ENCODE data around the gene IER5.

- TF ChIP-seq, protein P1, sequence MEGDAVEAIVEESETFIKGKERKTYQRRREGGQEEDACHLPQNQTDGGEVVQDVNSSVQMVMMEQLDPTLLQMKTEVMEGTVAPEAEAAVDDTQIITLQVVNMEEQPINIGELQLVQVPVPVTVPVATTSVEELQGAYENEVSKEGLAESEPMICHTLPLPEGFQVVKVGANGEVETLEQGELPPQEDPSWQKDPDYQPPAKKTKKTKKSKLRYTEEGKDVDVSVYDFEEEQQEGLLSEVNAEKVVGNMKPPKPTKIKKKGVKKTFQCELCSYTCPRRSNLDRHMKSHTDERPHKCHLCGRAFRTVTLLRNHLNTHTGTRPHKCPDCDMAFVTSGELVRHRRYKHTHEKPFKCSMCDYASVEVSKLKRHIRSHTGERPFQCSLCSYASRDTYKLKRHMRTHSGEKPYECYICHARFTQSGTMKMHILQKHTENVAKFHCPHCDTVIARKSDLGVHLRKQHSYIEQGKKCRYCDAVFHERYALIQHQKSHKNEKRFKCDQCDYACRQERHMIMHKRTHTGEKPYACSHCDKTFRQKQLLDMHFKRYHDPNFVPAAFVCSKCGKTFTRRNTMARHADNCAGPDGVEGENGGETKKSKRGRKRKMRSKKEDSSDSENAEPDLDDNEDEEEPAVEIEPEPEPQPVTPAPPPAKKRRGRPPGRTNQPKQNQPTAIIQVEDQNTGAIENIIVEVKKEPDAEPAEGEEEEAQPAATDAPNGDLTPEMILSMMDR (IDR thresholded peaks at IDR 0.05), result no peak
- TF ChIP-seq EP300 (IDR thresholded peaks at IDR 0.05) (no peak), POLR2A (IDR thresholded peaks at IDR 0.05) (no peak)
Measured at GRCh38 chr1:181087400-181087901, 1.0 kb upstream of the IER5 start.

Data from gastroesophageal sphincter (tissue), 3 donors.